Esophagus (tissue), 2 donors: ENCODE results near the gene USH2A. TPM values are rescaled to one million over a fixed set of nuclear protein-coding genes. Genes with fewer than 3 reads are reported as not detected.

Source experiments
- H3K27ac ChIP-seq, 2 donors: one replicate each; pipeline ENCODE4 v1.5.1; 2013; ENCODE audit warnings: low read depth in 2 of 2, mild to moderate bottlenecking in 2 of 2, inconsistent platforms in 1 of 2, low read length in 1 of 2, moderate library complexity in 1 of 2
- H3K27me3 ChIP-seq, 2 donors: one replicate each; pipeline ENCODE4 v1.6.1; 2013; ENCODE audit warnings: low read length in 2 of 2, control low read depth in 1 of 2, mild to moderate bottlenecking in 1 of 2; ENCODE audit not compliant: insufficient read depth in 2 of 2, control insufficient read depth in 1 of 2
- H3K36me3 ChIP-seq, 2 donors: one replicate each; pipeline ENCODE4 v1.6.1; 2013; ENCODE audit warnings: low read length in 1 of 2; ENCODE audit not compliant: control insufficient read depth in 2 of 2, insufficient read depth in 2 of 2
- H3K4me1 ChIP-seq, 2 donors: one replicate each; pipeline ENCODE4 v1.6.1; 2013; ENCODE audit warnings: low read length in 1 of 2; ENCODE audit not compliant: control insufficient read depth in 2 of 2, insufficient read depth in 2 of 2
- H3K4me3 ChIP-seq, 2 donors: one replicate each; pipeline ENCODE4 v1.5.1; 2013; ENCODE audit warnings: low read length in 2 of 2, mild to moderate bottlenecking in 2 of 2, low read depth in 1 of 2, moderate library complexity in 1 of 2
- H3K9me3 ChIP-seq, 2 donors: one replicate each; pipeline ENCODE4 v1.6.1; 2013; ENCODE audit warnings: mild to moderate bottlenecking in 2 of 2, low read depth in 1 of 2, low read length in 1 of 2, moderate library complexity in 1 of 2; ENCODE audit not compliant: control insufficient read depth in 2 of 2, insufficient read depth in 1 of 2
- WGBS, 2 donors: extraction: QIAGEN DNeasy Blood & Tissue Kit; methylation state at CpG; one replicate each; pipeline ENCODE4 v1.1.7; 2013; 5-methylcytosine and 5-hydroxymethylcytosine counted together
- polyA plus RNA-seq, 2 donors: library from polyadenylated mRNA; stranded (reverse); fragments of 200-250 nt; gene quantifications; one replicate each; pipeline ENCODE4 v1.2.3, GENCODE V29; 2013
- donor health status: healthy with polysubstance abuse.
- donor health status: Bipolar disorder and iron deficiency.

The USH2A gene
- polyA plus RNA-seq, 2 donors, result under 0.01 TPM; not detected in 1

DNA sequence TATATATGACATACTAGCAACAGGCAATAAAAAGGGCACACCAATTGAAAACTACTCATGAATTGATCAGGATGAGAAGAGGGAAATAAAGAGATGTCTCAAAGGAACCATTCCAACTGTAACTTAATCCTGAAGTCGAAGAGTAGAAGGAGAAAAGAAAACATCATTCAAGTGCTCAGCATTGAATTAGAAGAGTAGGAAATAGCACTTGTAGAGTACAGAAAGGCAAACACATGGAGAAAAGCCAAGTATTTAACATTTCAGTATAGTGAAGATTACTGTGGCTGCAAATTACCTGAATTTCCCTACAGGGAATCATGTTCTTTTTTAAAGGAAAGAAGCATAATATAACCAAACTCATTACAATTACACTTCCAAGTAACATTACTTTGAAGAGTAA lies 651.1 kb downstream of the USH2A start:
- Histone ChIP-seq H3K4me3 (no peak overlapping the region), H3K9me3 (no peaks in the 10 kb centered on the region), H3K4me1 (no peaks in the 10 kb centered on the region), H3K27me3 (no peaks in the 10 kb centered on the region), H3K36me3 (no peaks in the 10 kb centered on the region), H3K27ac (no peak overlapping the region)
- WGBS, 2 donors, result 45 to 65% methylated on average over 1 of the region's 1 CpG

- 84% methylated on average over 4 of the region's 4 CpGs for WGBS, 2 donors
- no peaks in the 10 kb centered on the region for H3K27me3 ChIP-seq
- H3K4me3 ChIP-seq, result no peak overlapping the region
- no peaks in the 10 kb centered on the region for H3K4me1 ChIP-seq
- no peaks in the 10 kb centered on the region for H3K9me3 ChIP-seq
- no peak overlapping the region for H3K27ac ChIP-seq
- H3K36me3 ChIP-seq, result no peaks in the 10 kb centered on the region
These were observed 654.9 kb downstream of the USH2A start for GRCh38 chr1:215768303-215768702.

DNA sequence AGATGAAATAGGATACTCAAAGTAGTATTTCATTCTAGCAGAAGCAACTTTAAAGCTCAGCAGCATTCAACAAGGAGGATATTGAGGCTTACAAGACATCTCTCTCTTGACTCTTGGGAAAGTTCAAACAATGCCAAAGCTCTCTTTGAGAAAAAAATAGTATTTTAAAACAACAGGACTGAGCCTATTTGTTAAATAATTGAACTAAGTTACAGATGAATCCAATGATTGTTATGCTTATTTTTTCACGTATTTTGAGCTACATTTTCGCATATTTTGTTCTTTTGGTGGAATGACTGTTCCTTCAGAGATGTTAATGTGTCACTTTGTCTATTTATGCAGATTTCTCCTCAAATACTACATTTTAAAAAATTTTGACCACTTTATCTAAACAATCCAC lies 655.5 kb downstream of the USH2A start:
- no peak overlapping the region for H3K27ac ChIP-seq
- no peaks in the 10 kb centered on the region for H3K9me3 ChIP-seq
- no peak overlapping the region for H3K4me3 ChIP-seq
- H3K4me1 ChIP-seq, result no peaks in the 10 kb centered on the region
- H3K27me3 ChIP-seq, result no peaks in the 10 kb centered on the region
- no peaks in the 10 kb centered on the region for H3K36me3 ChIP-seq
- 67 to 74% methylated on average over 2 of the region's 2 CpGs for WGBS, 2 donors

DNA sequence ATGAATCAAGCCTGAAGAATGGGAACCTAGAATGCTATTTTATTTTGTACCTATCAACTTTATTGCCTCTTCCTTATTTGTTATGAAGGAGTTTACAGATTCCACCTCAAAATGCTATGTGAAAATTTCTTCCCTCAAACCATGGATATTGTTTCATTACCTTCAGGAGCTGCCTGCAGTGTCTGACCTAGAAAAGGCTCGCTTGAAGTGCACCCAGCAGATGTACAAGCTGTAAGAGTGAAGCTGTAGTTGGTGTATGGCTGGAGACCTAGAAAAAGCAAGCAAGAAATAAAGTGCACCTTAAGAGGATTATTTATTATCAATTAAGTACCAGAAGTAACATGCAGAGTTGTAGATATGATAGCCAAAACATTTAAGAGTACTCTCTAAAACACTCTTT lies 656.7 kb downstream of the USH2A start:
- H3K4me3 ChIP-seq, result no peak overlapping the region

DNA sequence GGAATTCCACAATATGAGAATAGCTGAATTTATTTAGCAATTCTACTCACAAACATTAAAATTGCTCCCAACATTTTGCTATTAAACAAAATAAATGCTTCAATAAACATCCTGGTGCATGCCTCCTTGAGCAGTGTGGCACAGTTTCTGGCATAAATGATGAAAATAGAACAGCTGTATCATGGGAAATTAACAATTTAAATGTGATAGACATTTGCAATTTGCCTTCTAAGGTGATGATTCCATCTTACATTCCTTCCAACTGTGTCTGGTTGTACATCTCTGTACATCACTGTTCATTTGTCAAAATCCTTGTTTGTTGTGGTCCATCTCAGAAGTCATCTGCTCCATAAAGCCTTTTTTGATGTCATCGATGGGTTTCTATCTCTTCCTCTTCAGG lies 657.4 kb downstream of the USH2A start:
- Histone ChIP-seq H3K36me3 (no peaks in the 10 kb centered on the region), H3K27me3 (no peaks in the 10 kb centered on the region), H3K4me3 (no peak overlapping the region), H3K9me3 (no peaks in the 10 kb centered on the region), H3K4me1 (no peaks in the 10 kb centered on the region), H3K27ac (no peak overlapping the region)
- 85 to 86% methylated on average over 1 of the region's 1 CpG for WGBS, 2 donors

More for the DNA sequence above, 656.7 kb downstream of the USH2A start:
- no peaks in the 10 kb centered on the region for H3K4me1 ChIP-seq
- H3K27ac ChIP-seq, result no peak overlapping the region
- H3K36me3 ChIP-seq, result no peaks in the 10 kb centered on the region
- no peaks in the 10 kb centered on the region for H3K9me3 ChIP-seq
- H3K27me3 ChIP-seq, result no peaks in the 10 kb centered on the region
- WGBS, 2 donors, result 52 to 53% methylated on average over 1 of the region's 1 CpG

DNA sequence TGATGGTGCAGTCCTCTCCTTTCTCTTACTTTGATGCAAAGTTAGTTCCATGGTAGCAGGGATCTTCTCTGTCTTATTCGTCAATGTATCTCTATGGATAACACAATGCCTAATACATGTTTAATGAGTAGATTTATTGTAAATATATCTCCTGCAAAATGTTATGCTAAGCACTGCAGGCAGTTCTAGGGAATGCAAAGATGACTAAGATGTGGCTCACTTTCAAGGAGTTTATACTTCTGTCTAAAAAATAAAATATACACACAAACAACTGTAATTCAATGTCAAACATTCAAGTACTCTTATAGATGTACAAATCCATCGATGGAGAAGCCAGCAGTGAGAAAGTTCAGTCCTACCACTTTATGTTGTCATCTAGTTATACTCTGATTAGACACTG lies 661.8 kb downstream of the USH2A start:
- no peaks in the 10 kb centered on the region for H3K36me3 ChIP-seq
- WGBS, 2 donors, result 88 to 89% methylated on average over 2 of the region's 2 CpGs
- no peak overlapping the region for H3K27ac ChIP-seq
- no peaks in the 10 kb centered on the region for H3K4me1 ChIP-seq
- no peak overlapping the region for H3K4me3 ChIP-seq
- no peaks in the 10 kb centered on the region for H3K27me3 ChIP-seq
- no peaks in the 10 kb centered on the region for H3K9me3 ChIP-seq

DNA sequence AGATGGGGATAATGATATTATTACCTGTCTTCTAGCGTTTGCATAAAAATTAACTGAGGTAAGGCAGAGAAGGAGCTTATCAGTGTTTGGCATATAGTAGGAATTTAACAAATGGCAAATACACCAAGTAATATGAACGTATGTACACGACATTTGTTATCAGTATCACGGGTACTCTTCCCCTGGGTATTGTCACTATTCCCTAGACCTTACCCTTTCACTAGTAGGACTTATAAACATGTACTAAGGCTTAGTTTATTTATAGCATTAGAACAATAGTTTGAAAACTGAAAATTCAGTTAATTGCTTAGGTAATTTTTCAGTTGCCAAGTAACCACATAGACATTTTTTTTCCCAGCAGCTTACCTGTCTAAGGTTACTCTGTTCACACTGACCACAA lies 669.1 kb downstream of the USH2A start:
- no peaks in the 10 kb centered on the region for H3K4me1 ChIP-seq
- no peaks in the 10 kb centered on the region for H3K27me3 ChIP-seq
- H3K9me3 ChIP-seq, result no peaks in the 10 kb centered on the region
- no peak overlapping the region for H3K4me3 ChIP-seq
- H3K27ac ChIP-seq, result no peak overlapping the region
- no peaks in the 10 kb centered on the region for H3K36me3 ChIP-seq
- 60 to 79% methylated on average over 4 of the region's 4 CpGs for WGBS, 2 donors

DNA sequence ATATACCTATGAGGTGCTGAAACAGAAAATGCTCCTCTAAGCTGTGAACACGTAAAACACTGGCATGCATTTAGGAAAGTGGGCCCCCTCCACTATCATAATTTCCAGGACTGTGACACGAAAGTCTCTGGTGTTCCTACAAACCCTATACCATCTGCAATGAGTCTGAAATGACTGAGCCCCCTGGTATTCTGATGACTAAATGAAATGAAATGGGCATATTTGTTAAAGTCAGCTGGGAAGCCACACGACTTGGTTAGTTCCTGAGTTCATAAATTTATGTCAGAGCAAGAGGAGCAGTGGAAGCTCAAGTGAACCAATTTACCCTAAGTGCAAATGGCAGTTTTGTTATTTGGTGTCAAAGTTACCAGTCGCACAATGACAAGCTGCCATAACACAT lies 673.8 kb downstream of the USH2A start:
- 66 to 68% methylated on average over 4 of the region's 4 CpGs for WGBS, 2 donors
- Histone ChIP-seq H3K36me3 (no peaks in the 10 kb centered on the region), H3K9me3 (no peaks in the 10 kb centered on the region), H3K27me3 (no peaks in the 10 kb centered on the region), H3K4me1 (no peaks in the 10 kb centered on the region), H3K27ac (no peak overlapping the region), H3K4me3 (no peak overlapping the region)

- WGBS, 2 donors, result 59 to 74% methylated on average over 1 of the region's 1 CpG
- no peak overlapping the region for H3K27ac ChIP-seq
- no peaks in the 10 kb centered on the region for H3K27me3 ChIP-seq
- H3K36me3 ChIP-seq, result no peaks in the 10 kb centered on the region
- no peaks in the 10 kb centered on the region for H3K9me3 ChIP-seq
- no peak overlapping the region for H3K4me3 ChIP-seq
- no peaks in the 10 kb centered on the region for H3K4me1 ChIP-seq
These were observed 674.8 kb downstream of the USH2A start for GRCh38 chr1:215748431-215748830.

DNA sequence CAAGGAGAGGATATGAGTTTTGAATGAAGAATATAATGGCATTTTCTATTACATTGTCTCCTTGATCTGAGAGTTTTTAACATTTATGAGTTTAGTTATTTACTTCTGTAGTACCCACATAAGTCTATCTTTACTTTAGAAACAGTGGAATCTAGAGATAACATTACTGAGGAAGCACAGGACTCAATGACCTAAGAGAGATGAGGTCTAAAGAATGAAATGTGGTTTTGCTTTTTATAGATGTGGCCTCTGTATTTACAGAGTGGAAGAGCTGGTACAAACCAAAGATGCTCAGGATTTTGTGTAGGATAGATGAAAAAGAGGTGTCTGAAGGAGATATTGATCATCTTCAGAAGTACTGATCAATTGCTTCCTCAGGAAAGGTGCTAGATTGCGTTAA lies 678.8 kb downstream of the USH2A start:
- H3K4me1 ChIP-seq, result no peaks in the 10 kb centered on the region
- no peak overlapping the region for H3K4me3 ChIP-seq
- H3K36me3 ChIP-seq, result no peaks in the 10 kb centered on the region
- H3K9me3 ChIP-seq, result no peaks in the 10 kb centered on the region
- no peak overlapping the region for H3K27ac ChIP-seq
- WGBS, 2 donors, result 70 to 75% methylated on average over 1 of the region's 1 CpG
- no peaks in the 10 kb centered on the region for H3K27me3 ChIP-seq
